ENCODE results near the gene PROM2.

Gene PROM2

GRCh38 chr2:95317665-95318425, 43.6 kb downstream of the PROM2 start:
- H3K4me3 ChIP-seq (ENCODE audit: low read depth, low read length) = no peak overlapping the region
- TF ChIP-seq CTCF (IDR thresholded peaks at IDR 0.05; ENCODE audit: low read depth, low read length) = no peak

DNA sequence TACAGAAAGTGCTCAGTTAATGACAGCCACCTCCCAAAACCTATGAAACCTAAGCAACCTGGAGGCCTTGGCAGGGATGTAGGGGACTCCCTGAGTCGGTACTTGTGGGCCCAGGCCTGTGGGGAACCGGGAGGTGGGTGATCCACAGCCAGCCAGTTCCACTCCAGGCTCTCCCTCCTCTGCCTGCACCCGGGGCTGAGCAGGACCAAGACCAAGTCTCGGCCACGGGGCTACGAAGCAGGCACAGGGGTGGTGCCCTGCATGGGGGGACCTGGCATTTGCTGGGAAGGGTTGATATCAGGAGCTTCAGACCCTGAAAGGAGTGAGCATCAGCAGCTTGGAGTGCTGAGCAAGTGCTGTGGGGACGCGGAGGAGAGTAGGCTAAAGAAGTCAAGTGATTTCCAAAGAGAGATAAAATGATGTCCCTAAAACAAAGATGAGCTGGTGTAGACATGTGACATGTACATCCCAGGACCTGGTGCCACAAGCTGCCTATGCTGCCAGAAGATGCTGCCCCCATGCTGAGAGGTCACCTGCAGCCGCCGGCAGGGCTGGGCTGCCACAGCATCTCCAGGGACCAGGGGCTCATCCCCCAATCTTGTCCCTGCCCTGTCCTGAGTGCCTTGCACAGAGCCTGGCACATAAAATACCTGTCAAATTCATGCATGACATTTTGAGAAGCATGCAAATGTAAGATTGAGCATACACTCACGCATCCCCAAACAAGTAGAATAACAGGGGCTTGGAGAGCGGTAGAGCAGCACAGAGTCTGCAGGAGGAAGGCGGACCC, 44.4 kb downstream of the PROM2 start:
- no peak overlapping the region for H3K4me3 ChIP-seq (ENCODE audit: low read depth, low read length)
- TF ChIP-seq CTCF (IDR thresholded peaks at IDR 0.05; ENCODE audit: low read depth, low read length) = no peak

- TF ChIP-seq CTCF (IDR thresholded peaks at IDR 0.05; ENCODE audit: low read depth, low read length) = no peak
- H3K4me3 ChIP-seq (ENCODE audit: low read depth, low read length) = no peak overlapping the region
Observed at GRCh38 chr2:95319481-95320343, 45.5 kb downstream of the PROM2 start.

DNA sequence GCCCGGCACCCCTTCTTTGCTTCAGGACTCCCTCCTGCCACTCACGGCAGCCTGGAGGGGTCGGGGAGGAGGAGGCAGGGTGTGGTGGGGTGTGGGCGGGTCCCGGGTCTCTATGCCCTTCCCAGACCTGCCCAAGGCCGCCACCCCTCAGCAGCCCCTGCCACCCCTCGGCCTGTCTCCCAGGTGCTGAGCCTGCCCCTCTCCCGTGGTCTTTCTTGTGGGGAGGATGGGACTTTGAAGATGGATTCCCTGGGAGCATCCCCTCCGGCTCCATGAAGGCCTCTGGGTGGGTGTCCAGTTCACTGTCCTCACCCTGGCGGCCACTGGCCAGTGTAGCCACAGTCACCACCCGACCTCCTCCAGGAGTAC, 46.1 kb downstream of the PROM2 start:
- no peak overlapping the region for H3K4me3 ChIP-seq (ENCODE audit: low read depth, low read length)
- TF ChIP-seq CTCF (IDR thresholded peaks at IDR 0.05; ENCODE audit: low read depth, low read length) = no peak

DNA sequence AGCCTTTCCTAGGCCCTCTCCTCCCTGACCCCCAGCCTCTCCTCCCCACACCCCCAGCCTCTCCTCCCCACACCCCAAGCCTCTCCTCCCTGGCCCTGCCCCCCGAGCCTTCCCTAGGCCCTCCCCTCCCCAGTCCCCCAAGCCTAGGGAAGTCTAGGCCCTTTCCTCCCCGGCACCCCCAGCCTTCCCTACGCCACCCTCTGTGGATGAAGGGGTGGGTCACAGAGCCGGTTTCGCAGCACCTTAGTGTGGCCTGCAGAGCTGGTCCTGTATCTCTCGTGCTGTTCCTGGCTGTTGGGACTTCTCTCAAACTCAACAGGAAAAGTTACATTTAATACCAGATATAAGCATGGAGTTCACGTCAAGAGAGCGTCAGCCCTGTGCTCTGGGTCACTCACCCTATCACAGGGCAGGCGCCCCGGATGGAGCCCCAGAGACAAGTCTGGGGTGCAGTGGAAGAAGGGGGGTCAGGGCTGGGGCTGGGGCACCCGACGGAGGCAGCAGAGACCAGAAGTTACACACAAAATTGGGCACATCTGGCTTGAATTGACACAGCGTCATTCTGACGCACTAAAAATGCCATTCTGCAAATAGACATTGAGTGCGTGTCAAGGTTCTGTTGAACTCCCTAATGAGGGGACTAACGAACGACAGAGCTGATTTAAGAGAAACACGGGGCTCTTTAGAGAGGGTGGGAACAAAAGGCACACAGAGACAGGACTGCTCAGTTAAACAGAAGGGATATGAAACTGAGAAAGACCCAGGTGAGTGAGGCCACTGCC, 46.9 kb downstream of the PROM2 start:
- TF ChIP-seq CTCF (IDR thresholded peaks at IDR 0.05; ENCODE audit: low read depth, low read length) = no peak

DNA sequence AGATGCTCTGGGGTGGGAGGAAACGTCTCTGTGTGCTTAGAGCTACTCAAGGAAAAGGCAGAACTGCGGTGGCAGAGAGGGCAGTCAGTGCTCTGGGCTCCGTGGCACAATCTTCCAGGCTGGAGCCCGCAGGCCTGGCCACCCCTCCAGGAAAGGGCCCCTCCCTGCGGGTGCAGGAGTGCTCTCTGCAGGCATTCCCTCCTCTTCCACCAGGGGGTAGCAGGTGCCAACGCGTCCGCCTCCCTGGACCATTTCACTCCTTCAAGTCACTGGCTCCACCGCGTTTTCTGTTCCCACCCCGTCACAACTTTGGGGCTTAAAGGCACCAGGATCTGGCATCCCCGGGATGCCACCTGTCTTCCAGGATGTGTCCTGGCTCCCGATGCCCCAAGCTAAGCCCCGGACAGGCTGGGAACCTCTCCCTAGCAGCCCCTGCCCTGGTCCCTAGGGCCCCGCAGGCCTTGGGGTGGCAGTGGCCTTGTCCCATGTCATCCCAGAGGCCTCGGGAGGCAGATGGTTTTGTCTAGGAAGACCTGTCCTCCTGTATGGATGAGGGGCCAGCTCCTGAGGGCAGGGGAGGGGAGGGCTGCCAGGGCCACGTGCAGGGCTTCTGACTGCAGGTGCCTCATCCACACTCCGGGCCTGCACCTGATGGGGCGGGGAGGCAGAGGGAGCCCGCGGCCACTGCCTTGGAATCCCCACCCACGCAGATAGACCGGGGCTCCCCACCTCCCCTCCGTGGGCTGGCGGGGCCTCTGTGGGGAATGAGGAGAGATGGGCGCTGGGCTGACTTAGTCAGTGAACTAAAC, 49.3 kb downstream of the PROM2 start:
- peak; percentile 21; the same call in 1 of the 2 replicates for TF ChIP-seq CTCF (IDR thresholded peaks at IDR 0.05; ENCODE audit: low read depth, low read length)
- H3K4me3 ChIP-seq (ENCODE audit: low read depth, low read length) = no peak overlapping the region

More for the DNA sequence above, 46.9 kb downstream of the PROM2 start:
- H3K4me3 ChIP-seq (ENCODE audit: low read depth, low read length) = no peak overlapping the region
